AG04449 (cell line): ENCODE measurements around the gene CBX6.

Source experiments
- CTCF ChIA-PET: fragments of 350-600 bp; formaldehyde crosslinking; extraction: SDS; loops from one replicate; lab custom pipeline; 2021; ENCODE audit warnings: antibody characterized with exemption; lab: Yijun Ruan, JAX
- POLR2A ChIA-PET: fragments of 400-600, 350-600 bp; formaldehyde crosslinking; extraction: SDS; loops from one replicate; lab custom pipeline; 2020; ENCODE audit warnings: antibody characterized with exemption, inconsistent platforms; lab: Yijun Ruan, JAX
- DNase-seq: peaks from one replicate; pipeline ENCODE4 v3.0.0-alpha.2; 2010; ENCODE audit warnings: low read depth, low spot score
- H3K4me3 ChIP-seq: 2 replicates; pipeline ENCODE4 v1.5.1; 2011; ENCODE audit warnings: low read depth, mild to moderate bottlenecking, control low read depth, low read length
- TF ChIP-seq, protein P1 (sequence below): IDR thresholded peaks from one replicate; pipeline ENCODE4 v1.5.1; 2011; ENCODE audit warnings: mild to moderate bottlenecking, moderate library complexity, low read length, control low read depth, inconsistent platforms; ENCODE audit not compliant: insufficient read depth; ENCODE audit errors: missing control alignments

CBX6 gene

DNA sequence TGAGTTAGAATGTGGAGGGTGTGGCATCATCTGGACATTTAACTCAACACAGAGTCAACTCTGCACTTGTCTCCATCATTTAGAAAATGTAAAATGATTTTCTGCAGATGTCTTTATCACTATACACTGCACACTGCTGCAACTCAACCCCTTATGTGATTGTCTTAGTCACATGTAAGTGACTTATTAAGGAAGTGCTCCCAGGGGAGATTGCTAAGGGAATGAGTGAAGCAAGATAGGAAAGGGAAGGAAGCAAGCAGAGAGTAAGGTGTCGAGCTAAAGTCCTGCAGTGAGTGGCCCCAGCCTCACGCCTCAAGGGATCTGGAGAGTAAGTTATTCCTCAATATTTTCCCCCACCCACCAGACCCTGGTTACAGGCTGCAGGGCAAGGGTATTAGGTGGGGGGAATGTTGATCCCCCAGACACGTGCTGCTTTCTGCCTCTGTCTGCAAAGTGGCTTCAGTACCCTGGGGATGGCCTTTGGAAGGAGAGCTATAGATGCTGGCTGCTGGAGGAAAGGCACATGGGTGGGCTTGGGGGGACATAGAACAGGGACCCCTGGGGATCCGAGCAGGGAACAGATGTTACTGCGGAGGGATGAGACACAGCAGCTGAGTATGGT lies 7.2 kb upstream of the CBX6 start:
- ChIA-PET CTCF (interaction anchor here (1.3 to 8.4 kb wide), 4 partner anchors 9 to 124 kb away, joined by 3 to 81 read pairs (median 5); partner anchors contain the start of gene CBX6), POLR2A (no interaction called here)
- no peak for DNase-seq
- no peak overlapping the region for H3K4me3 ChIP-seq
- TF ChIP-seq, protein P1, sequence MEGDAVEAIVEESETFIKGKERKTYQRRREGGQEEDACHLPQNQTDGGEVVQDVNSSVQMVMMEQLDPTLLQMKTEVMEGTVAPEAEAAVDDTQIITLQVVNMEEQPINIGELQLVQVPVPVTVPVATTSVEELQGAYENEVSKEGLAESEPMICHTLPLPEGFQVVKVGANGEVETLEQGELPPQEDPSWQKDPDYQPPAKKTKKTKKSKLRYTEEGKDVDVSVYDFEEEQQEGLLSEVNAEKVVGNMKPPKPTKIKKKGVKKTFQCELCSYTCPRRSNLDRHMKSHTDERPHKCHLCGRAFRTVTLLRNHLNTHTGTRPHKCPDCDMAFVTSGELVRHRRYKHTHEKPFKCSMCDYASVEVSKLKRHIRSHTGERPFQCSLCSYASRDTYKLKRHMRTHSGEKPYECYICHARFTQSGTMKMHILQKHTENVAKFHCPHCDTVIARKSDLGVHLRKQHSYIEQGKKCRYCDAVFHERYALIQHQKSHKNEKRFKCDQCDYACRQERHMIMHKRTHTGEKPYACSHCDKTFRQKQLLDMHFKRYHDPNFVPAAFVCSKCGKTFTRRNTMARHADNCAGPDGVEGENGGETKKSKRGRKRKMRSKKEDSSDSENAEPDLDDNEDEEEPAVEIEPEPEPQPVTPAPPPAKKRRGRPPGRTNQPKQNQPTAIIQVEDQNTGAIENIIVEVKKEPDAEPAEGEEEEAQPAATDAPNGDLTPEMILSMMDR: no peak

DNA sequence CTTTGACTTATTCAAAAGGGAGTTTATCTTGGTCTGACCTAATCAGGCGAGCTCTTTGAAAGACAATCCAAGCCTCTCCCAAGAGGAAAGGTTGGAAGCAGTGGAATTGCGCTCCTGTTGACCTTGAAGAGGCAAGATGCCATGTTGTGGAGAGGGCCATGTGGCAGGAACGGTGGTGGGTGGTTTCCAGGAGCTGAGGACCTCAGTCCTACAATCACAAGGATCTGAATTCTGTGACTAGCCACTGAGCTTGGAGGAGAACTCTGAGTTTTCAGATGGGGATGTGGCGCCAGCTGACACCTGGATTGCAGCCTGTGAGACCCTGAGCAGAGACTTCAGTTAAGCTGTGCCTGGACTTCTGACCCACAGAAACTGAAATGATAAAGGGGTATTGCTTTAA lies 6.0 kb upstream of the CBX6 start:
- CTCF ChIA-PET: interaction anchor here (1.0 to 8.4 kb wide), 6 partner anchors 7 to 125 kb away, joined by 3 to 81 read pairs (median 4); partner anchors contain the start of gene CBX6

DNA sequence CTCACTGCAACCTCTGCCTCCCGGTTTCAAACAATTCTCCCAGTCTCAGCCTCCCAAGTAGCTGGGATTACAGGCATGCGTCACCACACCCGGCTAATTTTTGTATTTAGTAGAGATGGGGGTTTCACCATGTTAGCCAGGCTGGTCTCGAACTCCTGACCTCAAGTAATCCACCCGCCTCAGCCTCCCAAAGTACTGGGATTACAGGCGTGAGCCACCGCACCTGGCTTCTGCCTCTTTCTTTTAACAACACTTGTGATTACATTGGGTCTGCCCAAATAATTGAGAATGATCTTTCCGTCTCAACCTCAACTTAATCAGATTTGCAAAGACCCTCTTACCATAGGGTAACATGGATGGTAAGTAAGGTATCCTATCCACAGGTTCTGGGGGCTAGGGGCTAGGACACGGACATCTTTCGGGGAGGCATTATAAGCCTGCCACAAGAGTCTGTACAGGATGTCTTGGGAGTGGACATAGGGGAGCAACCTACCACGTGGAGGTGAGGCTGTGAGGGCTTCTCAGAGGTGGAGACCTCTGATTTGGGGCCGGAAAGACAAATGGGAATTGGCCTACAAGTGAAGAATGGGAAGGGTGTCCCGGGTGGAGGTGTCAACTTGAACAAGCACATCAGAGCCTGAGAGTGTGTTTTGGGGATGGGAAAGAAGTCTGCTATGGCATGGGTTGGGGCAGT lies 2.7 kb upstream of the CBX6 start:
- TF ChIP-seq, protein P1: no peak
- ChIA-PET POLR2A (no interaction called here), CTCF (interaction anchor here (8.6 kb wide), 1 partner anchor 130 kb away, joined by 238 read pairs; no protein-coding TSS in a partner anchor)
- no peak for DNase-seq
- no peak overlapping the region for H3K4me3 ChIP-seq

More for the DNA sequence above, 6.0 kb upstream of the CBX6 start:
- TF ChIP-seq, protein P1: no peak
- DNase-seq: no peak
- POLR2A ChIA-PET: no interaction called here
- H3K4me3 ChIP-seq: no peak overlapping the region

DNA sequence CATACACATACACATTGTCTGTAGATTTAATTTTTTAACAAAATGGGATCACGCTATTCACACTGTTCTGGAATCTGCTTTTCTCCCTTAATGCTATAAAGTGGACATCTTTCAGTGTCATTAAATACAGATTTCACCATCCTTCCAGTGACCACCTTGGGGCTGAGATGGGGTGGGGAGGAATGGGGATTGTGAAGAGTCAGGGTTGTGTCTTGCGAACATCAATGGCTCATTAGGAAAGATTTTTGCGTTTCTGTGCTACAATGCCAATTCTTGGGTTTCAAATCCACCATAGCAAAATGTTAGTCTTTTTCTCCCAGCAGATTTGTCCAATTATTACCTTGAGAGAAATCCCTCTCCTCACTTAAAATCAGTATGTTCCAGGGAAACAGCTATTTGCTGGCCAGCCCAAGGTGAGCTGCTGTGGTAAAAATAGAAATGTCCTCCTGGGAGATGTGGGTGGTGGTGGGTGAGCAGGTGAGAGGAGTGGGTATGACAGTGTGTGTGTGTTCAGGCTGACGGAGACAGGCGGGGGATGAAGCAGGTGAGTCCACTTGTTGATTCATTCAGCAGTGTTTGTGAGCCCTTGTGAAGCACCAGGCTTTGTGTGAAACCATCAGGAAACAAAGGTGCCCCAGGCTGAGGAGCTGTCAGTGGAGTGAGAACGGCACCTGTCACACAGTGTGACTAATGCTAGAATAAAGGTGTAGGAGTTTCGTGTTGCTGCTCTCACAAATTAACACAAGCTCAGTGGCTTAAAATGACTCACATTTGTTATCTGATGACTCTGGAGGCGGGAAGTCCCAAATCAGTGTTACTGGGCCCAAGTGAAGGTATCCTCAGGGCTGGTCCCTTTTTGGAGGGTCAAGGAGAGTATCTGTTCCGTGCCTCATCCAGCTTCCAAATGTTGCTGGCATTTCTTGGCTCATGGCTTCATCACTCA lies 1.7 kb upstream of the CBX6 start:
- ChIA-PET POLR2A (no interaction called here), CTCF (interaction anchor here (0.8 to 8.6 kb wide), 3 partner anchors 8 to 131 kb away, joined by 3 to 238 read pairs (median 3); no protein-coding TSS in a partner anchor)
- DNase-seq: no peak
- TF ChIP-seq, protein P1: no peak
- no peak overlapping the region for H3K4me3 ChIP-seq

DNA sequence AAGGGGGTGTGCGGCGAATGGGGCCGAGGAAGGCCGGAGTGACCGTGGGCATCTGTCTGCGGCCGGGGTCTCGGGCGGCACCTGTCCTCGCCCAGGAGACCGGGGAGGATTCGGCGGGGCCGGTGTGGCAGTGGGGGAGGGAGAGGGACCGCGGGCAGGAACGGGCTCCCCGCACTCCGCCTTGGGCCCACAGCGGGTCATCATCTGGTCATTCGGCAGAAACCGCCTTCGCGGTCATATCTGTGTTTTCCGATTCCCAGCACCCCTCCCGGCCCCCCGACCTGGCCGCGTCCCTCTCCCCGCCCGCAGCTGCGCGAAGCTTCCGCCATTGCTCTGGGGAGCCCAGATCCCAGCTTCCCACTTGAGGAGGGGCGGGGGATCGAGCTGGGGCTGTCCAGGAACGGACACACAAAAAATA lies 824 bp upstream of the CBX6 start:
- DNase-seq: no peak
- peak overlapping the region; percentile 71 for H3K4me3 ChIP-seq
- ChIA-PET POLR2A (no interaction called here), CTCF (interaction anchor here (1.0 to 8.6 kb wide), 3 partner anchors 9 to 132 kb away, joined by 3 to 238 read pairs (median 216); no protein-coding TSS in a partner anchor)
- TF ChIP-seq, protein P1: no peak
